Keratinocyte (primary cell): ENCODE data around the gene RNU6-9. TPM values are rescaled to one million over a fixed set of nuclear protein-coding genes. Genes with fewer than 3 reads are reported as not detected.

ENCODE experiments used
- DNase-seq: peaks from one replicate; pipeline ENCODE4 v3.0.0-alpha.2; 2011; ENCODE audit warnings: low read depth, missing footprints, low spot score
- FAIRE-seq: peaks from 2 replicates; lab custom pipeline; 2011; peaks lifted over from hg19 to GRCh38; lab: Jason Lieb, UNC
- H2AFZ ChIP-seq: 2 replicates; pipeline ENCODE4 v1.6.0; 2012; ENCODE audit warnings: low read length, control low read depth, inconsistent platforms; ENCODE audit not compliant: control insufficient read depth
- H3K27ac ChIP-seq: 2 replicates; pipeline ENCODE4 v1.5.1; 2011; ENCODE audit warnings: low read length; ENCODE audit not compliant: control insufficient read depth, insufficient read depth
- H3K27me3 ChIP-seq: 3 replicates; pipeline ENCODE4 v1.6.0; 2011; ENCODE audit warnings: low read length; ENCODE audit not compliant: control insufficient read depth, insufficient read depth; ENCODE audit errors: extremely low read depth
- H3K36me3 ChIP-seq, 2 experiments: 2 replicates in 1 of 2; 3 replicates in 1 of 2; pipeline ENCODE4 v1.5.1; 2011; ENCODE audit warnings: low read length in 2 of 2, mild to moderate bottlenecking in 1 of 2; ENCODE audit not compliant: control insufficient read depth in 2 of 2, insufficient read depth in 2 of 2; ENCODE audit errors: extremely low read depth in 1 of 2
- H3K4me1 ChIP-seq: 3 replicates; pipeline ENCODE4 v1.5.1; 2011; ENCODE audit warnings: low read length; ENCODE audit not compliant: control insufficient read depth, insufficient read depth; ENCODE audit errors: extremely low read depth
- H3K4me2 ChIP-seq: 3 replicates; pipeline ENCODE4 v1.6.0; 2011; ENCODE audit warnings: low read depth, low read length; ENCODE audit not compliant: control insufficient read depth, insufficient read depth; ENCODE audit errors: extremely low read depth
- H3K4me3 ChIP-seq, 3 experiments: fragments of 200-600 bp in 1 of 3; sonication (generic) in 1 of 3; 2 replicates in 2 of 3; 3 replicates in 1 of 3; pipeline ENCODE4 v1.5.1; 2011 to 2016; ENCODE audit warnings: low read length in 3 of 3, mild to moderate bottlenecking in 3 of 3, control low read depth in 2 of 3, inconsistent platforms in 1 of 3, low read depth in 1 of 3, mixed read lengths in 1 of 3, mixed run types in 1 of 3, moderate library complexity in 1 of 3; ENCODE audit not compliant: control insufficient read depth in 2 of 3, insufficient read depth in 2 of 3; ENCODE audit errors: extremely low read depth in 1 of 3
- H3K79me2 ChIP-seq: 2 replicates; pipeline ENCODE4 v1.6.0; 2012; ENCODE audit warnings: low read length; ENCODE audit not compliant: control insufficient read depth, insufficient read depth
- H3K9ac ChIP-seq: 3 replicates; pipeline ENCODE4 v1.6.0; 2011; ENCODE audit warnings: low read length; ENCODE audit not compliant: control insufficient read depth, insufficient read depth; ENCODE audit errors: extremely low read depth
- H3K9me1 ChIP-seq: 3 replicates; pipeline ENCODE4 v1.6.0; 2011; ENCODE audit warnings: low read length; ENCODE audit not compliant: control insufficient read depth, insufficient read depth; ENCODE audit errors: extremely low read depth
- H3K9me3 ChIP-seq: 2 replicates; pipeline ENCODE4 v1.5.1; 2012; ENCODE audit warnings: low read depth, low read length; ENCODE audit not compliant: control insufficient read depth
- H4K20me1 ChIP-seq: 3 replicates; pipeline ENCODE4 v1.6.0; 2011; ENCODE audit warnings: low read length; ENCODE audit not compliant: control insufficient read depth, insufficient read depth; ENCODE audit errors: extremely low read depth
- EZH2 ChIP-seq: IDR thresholded peaks from one replicate; pipeline ENCODE4 v1.6.1; 2012; ENCODE audit warnings: inconsistent platforms, mild to moderate bottlenecking, low read length, moderate library complexity
- dilution Hi-C: fragments of 300-500 bp; cut with MboI; formaldehyde crosslinking; loops from one replicate; pipeline ENCODE4 v1.7.0; 2020; ENCODE audit warnings: low sequenced_read_pairs; ENCODE audit not compliant: extremely low pct_ligation_motif_present
- polyA plus RNA-seq, 5 experiments: library from polyadenylated mRNA; depleted of rRNA in 3 of 5; stranded (reverse) in 3 of 5; stranded (forward) in 1 of 5; unstranded in 1 of 5; fragments of >200 nt; gene quantifications; 1 replicate in 1 of 5; 2 replicates in 3 of 5; 3 replicates in 1 of 5; pipeline versions ENCODE4 v1.2.1 to v1.2.3, GENCODE V29; 2011 to 2012; ENCODE audit warnings: missing spikeins in 2 of 5, low read depth in 1 of 5, low replicate concordance in 1 of 5
- TF ChIP-seq, protein P1 (sequence below), 3 experiments: IDR thresholded peaks in 1 of 3; conservative IDR thresholded peaks in 1 of 3; optimal IDR thresholded peaks in 1 of 3; 2 replicates in 2 of 3; 3 replicates in 1 of 3; pipeline versions ENCODE3 to v1.5.1; 2011; ENCODE audit warnings: low read length in 3 of 3, mild to moderate bottlenecking in 3 of 3, moderate library complexity in 2 of 3, control low read depth in 1 of 3, inconsistent platforms in 1 of 3; ENCODE audit not compliant: insufficient read depth in 2 of 3; ENCODE audit errors: extremely low read depth in 1 of 3

The RNU6-9 gene
- polyA plus RNA-seq, 1 donor (not counting 4 experiments of a cell fraction or from before 2014, with no cell fraction given) = not detected

DNA sequence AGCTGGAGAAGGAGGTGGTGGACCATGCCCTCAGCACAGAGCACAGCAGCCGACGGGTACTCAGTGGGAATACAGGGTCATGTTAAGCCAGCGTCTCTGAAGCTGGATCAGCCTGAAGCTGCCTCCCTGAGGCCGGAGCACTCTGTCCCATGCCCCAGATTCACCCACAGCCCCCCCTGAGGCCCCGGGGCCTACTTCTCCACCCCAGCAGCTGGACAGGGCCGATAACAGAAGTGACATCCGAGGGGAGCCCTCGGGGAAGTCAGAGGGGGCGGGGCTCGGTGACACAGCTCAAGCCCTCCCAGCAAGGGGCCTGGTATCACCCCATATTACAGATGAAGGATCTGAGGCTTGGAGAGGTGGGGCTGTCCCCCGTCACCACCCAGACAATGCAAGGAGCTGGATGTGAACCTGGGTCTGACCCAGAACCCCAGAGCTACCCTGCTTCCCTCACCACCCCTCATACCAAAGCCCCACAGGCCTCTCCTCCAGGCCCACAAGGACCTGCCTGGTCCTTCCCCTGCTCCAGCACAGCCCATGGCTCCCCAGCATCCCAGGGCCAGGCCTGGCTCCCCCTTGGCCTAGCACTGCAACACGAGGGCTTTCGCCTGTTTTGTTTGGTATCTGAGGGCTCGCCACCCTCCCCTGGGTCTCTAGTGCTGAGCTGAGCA is 14.0 kb downstream of the RNU6-9 start:
- Histone ChIP-seq H3K9me3 (no peaks in the 10 kb centered on the region), H4K20me1 (peaks cover 9% of the 10 kb centered on the region), H3K27ac (no peak overlapping the region), H3K79me2 (peaks cover 52% of the 10 kb centered on the region), H3K4me1 (peaks cover 6% of the 10 kb centered on the region), H3K9me1 (no peaks in the 10 kb centered on the region), H3K36me3 (peaks cover 0 to 3% of the 10 kb centered on the region in 2 experiments), H3K4me3 (no peak overlapping the region), H3K9ac (no peak overlapping the region), H3K4me2 (no peak overlapping the region), H3K27me3 (no peaks in the 10 kb centered on the region), H2AFZ (no peak overlapping the region)
- TF ChIP-seq EZH2 = no peak
- TF ChIP-seq, protein P1, sequence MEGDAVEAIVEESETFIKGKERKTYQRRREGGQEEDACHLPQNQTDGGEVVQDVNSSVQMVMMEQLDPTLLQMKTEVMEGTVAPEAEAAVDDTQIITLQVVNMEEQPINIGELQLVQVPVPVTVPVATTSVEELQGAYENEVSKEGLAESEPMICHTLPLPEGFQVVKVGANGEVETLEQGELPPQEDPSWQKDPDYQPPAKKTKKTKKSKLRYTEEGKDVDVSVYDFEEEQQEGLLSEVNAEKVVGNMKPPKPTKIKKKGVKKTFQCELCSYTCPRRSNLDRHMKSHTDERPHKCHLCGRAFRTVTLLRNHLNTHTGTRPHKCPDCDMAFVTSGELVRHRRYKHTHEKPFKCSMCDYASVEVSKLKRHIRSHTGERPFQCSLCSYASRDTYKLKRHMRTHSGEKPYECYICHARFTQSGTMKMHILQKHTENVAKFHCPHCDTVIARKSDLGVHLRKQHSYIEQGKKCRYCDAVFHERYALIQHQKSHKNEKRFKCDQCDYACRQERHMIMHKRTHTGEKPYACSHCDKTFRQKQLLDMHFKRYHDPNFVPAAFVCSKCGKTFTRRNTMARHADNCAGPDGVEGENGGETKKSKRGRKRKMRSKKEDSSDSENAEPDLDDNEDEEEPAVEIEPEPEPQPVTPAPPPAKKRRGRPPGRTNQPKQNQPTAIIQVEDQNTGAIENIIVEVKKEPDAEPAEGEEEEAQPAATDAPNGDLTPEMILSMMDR (optimal IDR thresholded peaks at IDR 0.05 in 1 of 3, IDR thresholded peaks at IDR 0.05 in 1 of 3, conservative IDR thresholded peaks at IDR 0.05 in 1 of 3; ENCODE audit: extremely low read depth in 1 of 3, insufficient read depth in 2 of 3, low read length in 3 of 3) = no peak
- dilution Hi-C loops = no loop called here
- DNase-seq (no peak), FAIRE-seq (no peak)

DNA sequence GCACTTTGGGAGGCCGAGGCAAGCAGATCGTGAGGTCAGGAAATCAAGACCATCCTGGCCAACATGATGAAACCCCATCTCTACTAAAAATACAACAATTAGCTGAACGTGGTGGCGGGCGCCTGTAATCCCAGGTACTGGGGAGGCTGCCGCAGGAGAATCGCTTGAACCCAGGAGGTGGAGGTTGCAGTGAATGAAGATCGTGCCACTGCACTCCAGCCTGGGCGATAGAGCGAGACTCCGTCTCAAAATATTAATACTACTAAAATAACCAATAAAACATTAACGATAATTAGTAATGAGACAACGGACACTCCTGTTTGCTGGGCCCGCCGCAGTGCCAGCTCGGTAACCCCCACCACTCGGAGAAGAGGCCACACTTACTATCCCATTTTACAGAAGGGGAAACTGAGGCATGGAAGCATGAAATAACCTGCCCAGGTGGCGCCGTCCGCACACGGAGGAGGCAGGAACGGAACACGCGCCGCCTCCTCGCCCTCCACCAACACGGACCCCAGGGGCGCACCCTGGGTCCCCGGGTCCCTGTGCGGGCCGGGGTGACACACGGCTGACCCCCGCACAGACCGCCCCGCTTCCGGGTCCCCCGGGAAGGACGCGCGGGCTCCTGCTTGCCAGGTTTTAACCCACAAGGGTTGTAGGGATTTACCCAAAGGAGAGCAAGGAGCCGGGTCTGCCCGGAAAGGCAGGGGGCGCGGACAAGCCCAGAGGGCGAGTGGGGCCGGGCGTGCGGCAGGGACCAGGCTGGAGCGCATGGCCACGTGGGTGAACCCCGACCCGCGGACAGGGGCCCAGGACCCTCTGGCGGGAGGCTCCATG is 18.1 kb downstream of the RNU6-9 start:
- TF ChIP-seq EZH2 = no peak
- TF ChIP-seq, protein P1 (optimal IDR thresholded peaks at IDR 0.05 in 1 of 3, IDR thresholded peaks at IDR 0.05 in 1 of 3, conservative IDR thresholded peaks at IDR 0.05 in 1 of 3; ENCODE audit: extremely low read depth in 1 of 3, insufficient read depth in 2 of 3, low read length in 3 of 3) = no peak
- H3K9me1 ChIP-seq = no peaks in the 10 kb centered on the region
- H3K9me3 ChIP-seq = no peaks in the 10 kb centered on the region
- DNase-seq (no peak), FAIRE-seq (no peak)
- peaks cover 0 to 2% of the 10 kb centered on the region in 2 experiments for H3K36me3 ChIP-seq
- H3K79me2 ChIP-seq = peaks cover 37% of the 10 kb centered on the region
- H3K4me1 ChIP-seq = peaks cover 6% of the 10 kb centered on the region
- no peak overlapping the region for H3K9ac ChIP-seq
- no peak overlapping the region for H3K27ac ChIP-seq
- H2AFZ ChIP-seq = no peak overlapping the region
- peaks cover 9% of the 10 kb centered on the region for H4K20me1 ChIP-seq
- H3K4me3 ChIP-seq = peak overlapping the region in 1 of 3 experiments; percentile 22
- H3K4me2 ChIP-seq = peak overlapping the region; percentile 16
- dilution Hi-C loops = no loop called here
- no peaks in the 10 kb centered on the region for H3K27me3 ChIP-seq
